Transverse colon (tissue), 4 donors: ENCODE measurements around the gene NDUFA12. TPM values are rescaled to one million over a fixed set of nuclear protein-coding genes. Genes with fewer than 3 reads are reported as not detected.

ENCODE experiments used
- DNase-seq: peaks from one replicate; pipeline ENCODE4 v3.0.0-alpha.2; 2019
- H3K27ac ChIP-seq, 4 donors: fragments of 200-600 bp; sonication (generic); 2 replicates each; pipeline ENCODE4 v1.5.1; 2016 to 2018; ENCODE audit warnings: inconsistent platforms in 4 of 4
- H3K27me3 ChIP-seq: fragments of 200-600 bp; sonication (generic); 2 replicates; pipeline ENCODE4 v1.5.1; 2017; ENCODE audit warnings: inconsistent platforms
- H3K36me3 ChIP-seq, 4 donors: fragments of 200-600 bp; sonication (generic); 2 replicates each; pipeline ENCODE4 v1.5.1; 2017 to 2019; ENCODE audit warnings: inconsistent platforms in 4 of 4
- H3K4me1 ChIP-seq, 4 donors: fragments of 200-600 bp; sonication (generic); 2 replicates each; pipeline ENCODE4 v1.5.1; 2017 to 2020; ENCODE audit warnings: inconsistent platforms in 4 of 4
- H3K4me3 ChIP-seq, 4 donors: fragments of 200-600 bp; sonication (generic); 1 replicate in 1 of 4; 2 replicates in 3 of 4; pipeline versions ENCODE4 v1.5.1 to v1.6.1; 2017 to 2019; ENCODE audit warnings: inconsistent platforms in 4 of 4
- H3K9me3 ChIP-seq, 2 donors: fragments of 200-600 bp; sonication (generic); 2 replicates each; pipeline ENCODE4 v1.5.1; 2017 to 2019; ENCODE audit warnings: inconsistent platforms in 2 of 2
- EP300 ChIP-seq: sonication (generic); formaldehyde crosslinking; IDR thresholded peaks from one replicate; pipeline ENCODE4 v1.6.1; 2017; ENCODE audit warnings: antibody characterized with exemption, low read depth
- POLR2A ChIP-seq: fragments of 450-650 bp; IDR thresholded peaks from one replicate; pipeline ENCODE4 v1.6.1; 2016; ENCODE audit warnings: antibody characterized with exemption, mild to moderate bottlenecking, moderate library complexity
- POLR2AphosphoS5 ChIP-seq, 3 donors: sonication (generic); formaldehyde crosslinking; IDR thresholded peaks; one replicate each; pipeline ENCODE4 v1.6.1; 2016; ENCODE audit warnings: antibody characterized with exemption in 3 of 3
- WGBS, 2 donors: methylation state at CpG; one replicate each; pipeline ENCODE4 v1.1.5; 2018; ENCODE audit warnings: low coverage in 1 of 2; 5-methylcytosine and 5-hydroxymethylcytosine counted together
- in situ Hi-C, 4 donors: fragments of 200-750 bp; cut with MboI; loops; one replicate each; pipeline versions ENCODE4 v1.15.0 to v1.15.1; 2017; ENCODE audit warnings: low sequenced_read_pairs in 3 of 4, low pct_ligation_motif_present in 1 of 4, low pct_unique_long_range_greater_than_20kb in 1 of 4
- intact Hi-C: fragments of 100-400 bp; cut with DNase I; formaldehyde crosslinking; loops from one replicate; pipeline ENCODE4 v1.15.1; 2023; ENCODE audit warnings: low total_unique reads
- total RNA-seq, 4 donors: library from RNA; depleted of rRNA; stranded (reverse); fragments of >200 nt; gene quantifications; one replicate each; pipeline ENCODE4 v1.1.0, GENCODE V29; 2016
- TF ChIP-seq, protein P1 (sequence below), 5 experiments: fragments of 200-600 bp in 3 of 5; fragments of 450-650 bp in 2 of 5; sonication (generic) in 3 of 5; IDR thresholded peaks; 1 replicate in 2 of 5; 2 replicates in 3 of 5; pipeline ENCODE4 v1.5.1; 2016 to 2017; ENCODE audit warnings: antibody characterized with exemption in 5 of 5, inconsistent platforms in 3 of 5, mild to moderate bottlenecking in 2 of 5, moderate library complexity in 1 of 5

The NDUFA12 gene
- total RNA-seq, 4 donors from 2014 or later, result 4.4 to 155 (median 69.2) TPM

DNA sequence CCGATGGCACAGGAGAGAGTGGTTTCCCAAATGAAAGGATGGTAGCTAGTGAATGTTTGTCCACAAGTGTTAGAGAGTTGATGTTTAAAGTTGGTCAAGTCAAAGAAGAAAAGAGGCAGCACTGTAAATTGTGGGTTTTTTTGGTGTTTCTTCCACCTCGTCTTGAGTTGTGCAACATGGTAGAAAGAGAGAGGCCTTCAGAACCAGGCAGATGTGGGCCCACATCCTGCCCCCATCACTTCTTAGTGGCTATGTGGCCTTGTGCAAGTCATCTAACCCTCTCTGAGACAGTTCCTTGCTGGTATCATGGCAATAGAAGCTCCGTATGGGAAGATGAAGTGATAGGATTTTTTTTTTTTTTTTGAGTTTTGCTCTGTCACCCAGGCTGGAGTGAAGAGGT is 60.8 kb downstream of the NDUFA12 start:
- Histone ChIP-seq H3K36me3 (no peaks in the 10 kb centered on the region), H3K9me3 (no peaks in the 10 kb centered on the region), H3K4me1 (peaks cover 0 to 5% (median 2%) of the 10 kb centered on the region in 4 donors), H3K27ac (no peak overlapping the region), H3K27me3 (no peaks in the 10 kb centered on the region), H3K4me3 (no peak overlapping the region)
- DNase-seq, result no peak
- in situ Hi-C loops (no loop called here), intact Hi-C loops (no loop called here)
- TF ChIP-seq POLR2A (no peak), POLR2AphosphoS5 (IDR thresholded peaks at IDR 0.05) (no peak), EP300 (no peak)
- TF ChIP-seq, protein P1, sequence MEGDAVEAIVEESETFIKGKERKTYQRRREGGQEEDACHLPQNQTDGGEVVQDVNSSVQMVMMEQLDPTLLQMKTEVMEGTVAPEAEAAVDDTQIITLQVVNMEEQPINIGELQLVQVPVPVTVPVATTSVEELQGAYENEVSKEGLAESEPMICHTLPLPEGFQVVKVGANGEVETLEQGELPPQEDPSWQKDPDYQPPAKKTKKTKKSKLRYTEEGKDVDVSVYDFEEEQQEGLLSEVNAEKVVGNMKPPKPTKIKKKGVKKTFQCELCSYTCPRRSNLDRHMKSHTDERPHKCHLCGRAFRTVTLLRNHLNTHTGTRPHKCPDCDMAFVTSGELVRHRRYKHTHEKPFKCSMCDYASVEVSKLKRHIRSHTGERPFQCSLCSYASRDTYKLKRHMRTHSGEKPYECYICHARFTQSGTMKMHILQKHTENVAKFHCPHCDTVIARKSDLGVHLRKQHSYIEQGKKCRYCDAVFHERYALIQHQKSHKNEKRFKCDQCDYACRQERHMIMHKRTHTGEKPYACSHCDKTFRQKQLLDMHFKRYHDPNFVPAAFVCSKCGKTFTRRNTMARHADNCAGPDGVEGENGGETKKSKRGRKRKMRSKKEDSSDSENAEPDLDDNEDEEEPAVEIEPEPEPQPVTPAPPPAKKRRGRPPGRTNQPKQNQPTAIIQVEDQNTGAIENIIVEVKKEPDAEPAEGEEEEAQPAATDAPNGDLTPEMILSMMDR (IDR thresholded peaks at IDR 0.05), result no peak
- 85% methylated on average over 3 of the region's 3 CpGs; no CpG with 5 or more reads in 1 of the 2 donors for WGBS, 2 donors

DNA sequence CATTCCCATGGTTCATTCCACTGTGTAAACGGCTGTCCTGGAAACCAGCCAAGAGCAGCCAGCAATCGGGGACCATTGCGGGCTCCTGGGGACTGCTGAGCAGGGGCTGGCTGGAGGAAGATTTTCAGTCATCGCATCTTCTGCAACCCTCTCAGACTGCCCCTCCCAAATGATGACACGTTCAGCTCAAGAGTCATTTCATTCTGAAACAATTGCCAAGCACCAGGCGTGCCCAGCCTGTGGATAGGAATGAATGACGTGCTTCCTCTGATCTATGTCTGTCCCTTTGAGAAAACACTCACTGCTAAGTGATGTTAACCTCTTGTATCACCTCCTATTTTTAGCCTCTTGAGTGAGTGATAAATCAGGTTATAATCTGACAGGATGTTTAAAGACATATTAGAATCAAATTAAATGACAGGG is 62.0 kb downstream of the NDUFA12 start:
- Histone ChIP-seq H3K36me3 (no peaks in the 10 kb centered on the region), H3K27ac (no peak overlapping the region), H3K4me1 (peaks cover 0 to 5% (median 2%) of the 10 kb centered on the region in 4 donors), H3K4me3 (no peak overlapping the region), H3K9me3 (no peaks in the 10 kb centered on the region), H3K27me3 (no peaks in the 10 kb centered on the region)
- WGBS, 2 donors, result 23 to 24% methylated on average over 6 to 7 of the region's 7 CpGs
- in situ Hi-C loops, result no loop called here
- DNase-seq, result no peak
- intact Hi-C loops, result no loop called here
- TF ChIP-seq POLR2A (no peak), POLR2AphosphoS5 (IDR thresholded peaks at IDR 0.05) (peak in 1 of 3 donors; percentile 32)

GRCh38 chr12:94940771-94941170 is 62.7 kb downstream of the NDUFA12 start:
- no peak for TF ChIP-seq POLR2A
- TF ChIP-seq EP300, result no peak
- TF ChIP-seq POLR2AphosphoS5 (IDR thresholded peaks at IDR 0.05), result no peak

DNA sequence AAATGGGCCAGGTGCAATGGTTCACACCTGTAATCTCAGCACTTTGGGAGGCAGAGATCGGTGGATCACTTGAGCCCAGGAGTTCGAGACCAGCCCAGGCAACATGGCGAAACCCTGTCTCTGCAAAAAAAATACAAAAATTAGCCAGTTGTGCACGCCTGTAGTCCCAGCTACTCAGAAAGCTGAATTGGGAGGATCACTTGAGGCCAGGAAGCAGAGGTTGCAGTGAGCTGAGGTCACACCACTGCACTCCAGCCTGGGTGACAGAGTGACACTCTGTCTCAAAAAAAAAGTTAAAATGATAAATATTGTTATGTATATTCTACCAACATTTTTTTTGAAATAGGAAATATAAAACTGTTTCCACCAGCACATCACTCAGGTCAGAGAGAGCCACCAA is 64.9 kb downstream of the NDUFA12 start:
- in situ Hi-C loops (no loop called here), intact Hi-C loops (no loop called here)
- Histone ChIP-seq H3K27ac (no peak overlapping the region), H3K36me3 (no peaks in the 10 kb centered on the region), H3K4me3 (no peak overlapping the region), H3K27me3 (no peaks in the 10 kb centered on the region), H3K4me1 (peaks cover 0 to 5% (median 2%) of the 10 kb centered on the region in 4 donors), H3K9me3 (no peaks in the 10 kb centered on the region)
- TF ChIP-seq POLR2A, result no peak
- TF ChIP-seq POLR2AphosphoS5 (IDR thresholded peaks at IDR 0.05), result no peak
- TF ChIP-seq, protein P1 (IDR thresholded peaks at IDR 0.05), result no peak
- DNase-seq, result no peak
- WGBS, 2 donors, result 88% methylated on average over 1 to 4 of the region's 4 CpGs

More at GRCh38 chr12:94940771-94941170, 62.7 kb downstream of the NDUFA12 start:
- H3K4me1 ChIP-seq, result peaks cover 0 to 5% (median 2%) of the 10 kb centered on the region in 4 donors
- 90 to 93% methylated on average over 2 to 9 of the region's 9 CpGs for WGBS, 2 donors
- H3K9me3 ChIP-seq, result no peaks in the 10 kb centered on the region
- H3K4me3 ChIP-seq, result no peak overlapping the region
- intact Hi-C loops (no loop called here), in situ Hi-C loops (no loop called here)
- H3K27ac ChIP-seq, result no peak overlapping the region
- no peak for DNase-seq
- no peaks in the 10 kb centered on the region for H3K27me3 ChIP-seq
- no peaks in the 10 kb centered on the region for H3K36me3 ChIP-seq

DNA sequence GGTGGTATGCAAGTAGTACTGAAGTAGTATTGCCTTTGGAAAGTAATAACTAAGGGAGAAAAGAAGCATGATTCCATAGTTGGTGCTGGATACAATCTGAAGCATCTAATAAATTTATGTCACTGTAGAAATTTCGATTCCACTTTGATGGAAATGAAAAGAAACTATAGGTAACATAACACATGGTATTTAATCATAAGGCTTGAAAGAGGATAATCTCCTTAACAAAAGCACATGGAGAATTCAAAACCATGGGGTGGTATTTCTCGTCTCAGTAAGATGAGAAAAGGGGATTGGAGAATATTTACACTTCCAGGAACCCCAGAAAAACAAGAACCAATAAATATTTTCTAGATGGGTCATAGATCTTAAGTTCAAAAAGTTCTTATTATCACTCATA is 72.7 kb downstream of the NDUFA12 start:
- Histone ChIP-seq H3K36me3 (no peaks in the 10 kb centered on the region), H3K27me3 (no peaks in the 10 kb centered on the region), H3K9me3 (no peaks in the 10 kb centered on the region), H3K4me3 (no peak overlapping the region), H3K4me1 (no peaks in the 10 kb centered on the region), H3K27ac (no peak overlapping the region)
- TF ChIP-seq POLR2A (no peak), EP300 (no peak), POLR2AphosphoS5 (IDR thresholded peaks at IDR 0.05) (no peak)
- TF ChIP-seq, protein P1 (IDR thresholded peaks at IDR 0.05), result no peak
- in situ Hi-C loops (no loop called here), intact Hi-C loops (no loop called here)
- 70 to 77% methylated on average over 2 of the region's 2 CpGs for WGBS, 2 donors
- DNase-seq, result no peak
